ENCODE measurements around the gene GLRX5. TPM values are rescaled to one million over a fixed set of nuclear protein-coding genes. Genes with fewer than 3 reads are reported as not detected.
A peak's percentile ranks its signal among the peaks of the same experiment; 100 is the strongest.
"Not testable (repeated sequence)": the region's sequence is repeated elsewhere in the genome, so short reads cannot be mapped to it uniquely, and the experiment has no call there.

The GLRX5 gene
- total RNA-seq, 2 experiments from 2014 or later, result 37.9 to 44.1 TPM

GRCh38 chr14:95559203-95559602 is 24.4 kb downstream of the GLRX5 start:
- no peaks in the 10 kb centered on the region for H3K36me3 Mint-ChIP-seq (ENCODE audit: low read depth)
- H3K4me1 Mint-ChIP-seq, result no peaks in the 10 kb centered on the region
- intact Hi-C loops (cut with DNase I, micrococcal nuclease), result no loop called here
- no peaks in the 10 kb centered on the region for H3K9me3 Mint-ChIP-seq (ENCODE audit: low read depth)
- no peak for ATAC-seq
- ChIA-PET POLR2A (interaction anchor here (0.6 kb wide), 2 partner anchors 434 to 443 kb away, joined by 3 to 4 read pairs; no protein-coding TSS in a partner anchor), CTCF (interaction anchor here (0.6 to 2.3 kb wide), 14 partner anchors 13 to 804 kb away, joined by 3 to 13 read pairs (median 3); no protein-coding TSS in a partner anchor)
- no peak overlapping the region for H3K4me3 Mint-ChIP-seq
- H3K27ac Mint-ChIP-seq, result no peak overlapping the region
- DNase-seq, result no peak
- H3K27me3 Mint-ChIP-seq, result peaks cover 9% of the 10 kb centered on the region

GRCh38 chr14:95561001-95561412 is 26.2 kb downstream of the GLRX5 start:
- CTCF ChIA-PET, result interaction anchor here (0.7 to 2.5 kb wide), 8 partner anchors 15 to 434 kb away, joined by 3 to 16 read pairs (median 5); no protein-coding TSS in a partner anchor
- POLR2A ChIA-PET, result no interaction called here
- Mint-ChIP-seq H3K27ac (no peak overlapping the region), H3K4me1 (no peaks in the 10 kb centered on the region), H3K27me3 (peaks cover 9% of the 10 kb centered on the region), H3K9me3 (ENCODE audit: low read depth) (no peaks in the 10 kb centered on the region), H3K4me3 (no peak overlapping the region), H3K36me3 (ENCODE audit: low read depth) (no peaks in the 10 kb centered on the region)
- intact Hi-C loops (cut with DNase I, micrococcal nuclease), result loop anchor here (1.0 to 5.0 kb wide), 7 partner anchors 101 to 714 kb away; no protein-coding TSS in a partner anchor
- ATAC-seq, result peak; percentile 100
- DNase-seq, result peak; percentile 95

- ATAC-seq (no peak), DNase-seq (no peak)
- ChIA-PET CTCF (interaction anchor here (0.5 to 2.5 kb wide), 8 partner anchors 119 to 432 kb away, joined by 3 to 16 read pairs (median 3); no protein-coding TSS in a partner anchor), POLR2A (no interaction called here)
- Mint-ChIP-seq H3K27me3 (peaks cover 9% of the 10 kb centered on the region), H3K4me3 (no peak overlapping the region), H3K4me1 (no peaks in the 10 kb centered on the region), H3K9me3 (ENCODE audit: low read depth) (no peaks in the 10 kb centered on the region), H3K36me3 (ENCODE audit: low read depth) (no peaks in the 10 kb centered on the region), H3K27ac (no peak overlapping the region)
- intact Hi-C loops (cut with DNase I, micrococcal nuclease), result loop anchor here in 1 of 2 experiments (5.0 kb wide), 1 partner anchor 99 kb away; no protein-coding TSS in a partner anchor
These were observed 28.2 kb downstream of the GLRX5 start for GRCh38 chr14:95562892-95563685.

GRCh38 chr14:95564060-95564459 is 29.2 kb downstream of the GLRX5 start:
- CTCF ChIA-PET, result no interaction called here

GRCh38 chr14:95569440-95569839 is 34.6 kb downstream of the GLRX5 start:
- intact Hi-C loops (cut with DNase I, micrococcal nuclease), result no loop called here
- H3K27me3 Mint-ChIP-seq, result peaks cover 4% of the 10 kb centered on the region
- ATAC-seq (no peak), DNase-seq (no peak)
- no peaks in the 10 kb centered on the region for H3K4me1 Mint-ChIP-seq
- H3K4me3 Mint-ChIP-seq, result no peak overlapping the region
- H3K27ac Mint-ChIP-seq, result no peak overlapping the region
- CTCF ChIA-PET, result interaction anchor here (0.6 kb wide), 1 partner anchor 459 kb away, joined by 3 read pairs; no protein-coding TSS in a partner anchor
- POLR2A ChIA-PET, result no interaction called here
- no peaks in the 10 kb centered on the region for H3K36me3 Mint-ChIP-seq (ENCODE audit: low read depth)
- no peaks in the 10 kb centered on the region for H3K9me3 Mint-ChIP-seq (ENCODE audit: low read depth)

More at GRCh38 chr14:95564060-95564459, 29.2 kb downstream of the GLRX5 start:
- Mint-ChIP-seq H3K27me3 (peaks cover 9% of the 10 kb centered on the region), H3K27ac (no peak overlapping the region), H3K36me3 (ENCODE audit: low read depth) (no peaks in the 10 kb centered on the region), H3K4me3 (no peak overlapping the region), H3K4me1 (no peaks in the 10 kb centered on the region), H3K9me3 (ENCODE audit: low read depth) (no peaks in the 10 kb centered on the region)
- intact Hi-C loops (cut with DNase I, micrococcal nuclease), result loop anchor here in 1 of 2 experiments (5.0 kb wide), 1 partner anchor 98 kb away; no protein-coding TSS in a partner anchor
- ATAC-seq, result no peak
- POLR2A ChIA-PET, result no interaction called here
- DNase-seq, result no peak

- CTCF ChIA-PET, result no interaction called here
These were observed 38.5 kb downstream of the GLRX5 start for GRCh38 chr14:95573313-95573712.

GRCh38 chr14:95575840-95576473 is 41.1 kb downstream of the GLRX5 start:
- intact Hi-C loops (cut with DNase I, micrococcal nuclease), result no loop called here
- Mint-ChIP-seq H3K27me3 (peaks cover 7% of the 10 kb centered on the region), H3K27ac (no peak overlapping the region), H3K4me1 (no peaks in the 10 kb centered on the region), H3K36me3 (ENCODE audit: low read depth) (no peaks in the 10 kb centered on the region), H3K9me3 (ENCODE audit: low read depth) (no peaks in the 10 kb centered on the region), H3K4me3 (no peak overlapping the region)
- DNase-seq (no peak), ATAC-seq (no peak)
- POLR2A ChIA-PET, result no interaction called here
- CTCF ChIA-PET, result interaction anchor here (1.0 kb wide), 1 partner anchor 16 kb away, joined by 3 read pairs; no protein-coding TSS in a partner anchor

More at GRCh38 chr14:95573313-95573712, 38.5 kb downstream of the GLRX5 start:
- Mint-ChIP-seq H3K4me1 (no peaks in the 10 kb centered on the region), H3K4me3 (no peak overlapping the region), H3K27me3 (peaks cover 7% of the 10 kb centered on the region), H3K9me3 (ENCODE audit: low read depth) (no peaks in the 10 kb centered on the region), H3K27ac (no peak overlapping the region), H3K36me3 (ENCODE audit: low read depth) (no peaks in the 10 kb centered on the region)
- intact Hi-C loops (cut with DNase I, micrococcal nuclease), result no loop called here
- DNase-seq (no peak), ATAC-seq (no peak)
- POLR2A ChIA-PET, result no interaction called here

GRCh38 chr14:95577067-95577800 is 42.4 kb downstream of the GLRX5 start:
- CTCF ChIA-PET, result interaction anchor here (0.9 to 1.5 kb wide), 2 partner anchors 16 to 18 kb away, joined by 3 to 5 read pairs; no protein-coding TSS in a partner anchor
- no peak for DNase-seq
- H3K36me3 Mint-ChIP-seq (ENCODE audit: low read depth), result no peaks in the 10 kb centered on the region
- ATAC-seq, result no peak
- no peaks in the 10 kb centered on the region for H3K9me3 Mint-ChIP-seq (ENCODE audit: low read depth)
- H3K4me3 Mint-ChIP-seq, result no peak overlapping the region
- H3K27ac Mint-ChIP-seq, result no peak overlapping the region
- no peaks in the 10 kb centered on the region for H3K4me1 Mint-ChIP-seq
- POLR2A ChIA-PET, result no interaction called here
- intact Hi-C loops (cut with DNase I, micrococcal nuclease), result no loop called here
- H3K27me3 Mint-ChIP-seq, result peaks cover 5% of the 10 kb centered on the region

- Mint-ChIP-seq H3K9me3 (ENCODE audit: low read depth) (no peaks in the 10 kb centered on the region), H3K4me3 (no peak overlapping the region), H3K4me1 (no peaks in the 10 kb centered on the region), H3K27me3 (peaks cover 5% of the 10 kb centered on the region), H3K27ac (no peak overlapping the region), H3K36me3 (ENCODE audit: low read depth) (no peaks in the 10 kb centered on the region)
- no peak for ATAC-seq
- no peak for DNase-seq
- intact Hi-C loops (cut with DNase I, micrococcal nuclease), result no loop called here
- POLR2A ChIA-PET, result no interaction called here
- CTCF ChIA-PET, result interaction anchor here (0.9 to 1.5 kb wide), 2 partner anchors 16 to 18 kb away, joined by 3 to 5 read pairs; no protein-coding TSS in a partner anchor
These were observed 43.0 kb downstream of the GLRX5 start for GRCh38 chr14:95577870-95578269.

GRCh38 chr14:95583836-95584617 is 49.2 kb downstream of the GLRX5 start:
- POLR2A ChIA-PET; CTCF ChIA-PET; intact Hi-C loops (cut with DNase I, micrococcal nuclease); H3K9me3 Mint-ChIP-seq (ENCODE audit: low read depth); H3K4me1 Mint-ChIP-seq; H3K4me3 Mint-ChIP-seq; H3K36me3 Mint-ChIP-seq (ENCODE audit: low read depth); ATAC-seq; DNase-seq; H3K27ac Mint-ChIP-seq: not testable (repeated sequence)
- peaks cover 11% of the 10 kb centered on the region for H3K27me3 Mint-ChIP-seq

All from activated CD4-positive, alpha-beta T cell treated with anti-CD3 and anti-CD28 coated beads for 36 hours (primary cell).